GM13977 (cell line): Measurements from ENCODE around the gene GRID2.

ENCODE experiments used
- DNase-seq: peaks from one replicate; pipeline ENCODE4 v3.0.0; 2012; ENCODE audit warnings: low spot score
- CTCF ChIP-seq: IDR thresholded peaks from 2 replicates; pipeline ENCODE4 v1.5.1; 2012; ENCODE audit warnings: mild to moderate bottlenecking, control low read depth; ENCODE audit not compliant: insufficient read depth; ENCODE audit errors: extremely low read depth, missing control alignments
- in situ Hi-C: fragments of 300-500 bp; cut with MboI; formaldehyde crosslinking; loops from one replicate; pipeline ENCODE4 v1.12.0; 2022; ENCODE audit warnings: low sequenced_read_pairs, low pct_unique_long_range_greater_than_20kb, mixed read lengths, inconsistent platforms; ENCODE audit not compliant: unreplicated experiment

GRID2 gene

GRCh38 chr4:93168053-93168452, 864.3 kb downstream of the GRID2 start:
- DNase-seq: no peak
- in situ Hi-C loops: no loop called here
- no peak for TF ChIP-seq CTCF

- TF ChIP-seq CTCF: no peak
- in situ Hi-C loops: no loop called here
- no peak for DNase-seq
Observed at GRCh38 chr4:93169966-93170365, 866.2 kb downstream of the GRID2 start.

- in situ Hi-C loops: no loop called here
- no peak for DNase-seq
- TF ChIP-seq CTCF: no peak
Observed at GRCh38 chr4:93174598-93174997, 870.8 kb downstream of the GRID2 start.

- DNase-seq: no peak
- TF ChIP-seq CTCF: no peak
- in situ Hi-C loops: no loop called here
Observed at GRCh38 chr4:93178279-93178678, 874.5 kb downstream of the GRID2 start.

GRCh38 chr4:93179044-93179443, 875.3 kb downstream of the GRID2 start:
- TF ChIP-seq CTCF: no peak
- no peak for DNase-seq
- in situ Hi-C loops: no loop called here

GRCh38 chr4:93182722-93183121, 879.0 kb downstream of the GRID2 start:
- TF ChIP-seq CTCF: no peak
- DNase-seq: no peak
- in situ Hi-C loops: no loop called here

- no peak for DNase-seq
- in situ Hi-C loops: no loop called here
- TF ChIP-seq CTCF: no peak
Observed at GRCh38 chr4:93183576-93183975, 879.8 kb downstream of the GRID2 start.
